ENCODE measurements around the gene DTNBP1. TPM values are rescaled to one million over a fixed set of nuclear protein-coding genes. Genes with fewer than 3 reads are reported as not detected.

The DTNBP1 gene
- total RNA-seq, 1 donor from 2014 or later = 18.2 TPM

- Histone ChIP-seq H3K27ac (no peak overlapping the region), H3K9me3 (no peaks in the 10 kb centered on the region), H3K27me3 (no peaks in the 10 kb centered on the region), H3K4me3 (no peak overlapping the region), H3K4me1 (peaks cover 16% of the 10 kb centered on the region), H3K36me3 (no peaks in the 10 kb centered on the region)
- TF ChIP-seq, protein P1, sequence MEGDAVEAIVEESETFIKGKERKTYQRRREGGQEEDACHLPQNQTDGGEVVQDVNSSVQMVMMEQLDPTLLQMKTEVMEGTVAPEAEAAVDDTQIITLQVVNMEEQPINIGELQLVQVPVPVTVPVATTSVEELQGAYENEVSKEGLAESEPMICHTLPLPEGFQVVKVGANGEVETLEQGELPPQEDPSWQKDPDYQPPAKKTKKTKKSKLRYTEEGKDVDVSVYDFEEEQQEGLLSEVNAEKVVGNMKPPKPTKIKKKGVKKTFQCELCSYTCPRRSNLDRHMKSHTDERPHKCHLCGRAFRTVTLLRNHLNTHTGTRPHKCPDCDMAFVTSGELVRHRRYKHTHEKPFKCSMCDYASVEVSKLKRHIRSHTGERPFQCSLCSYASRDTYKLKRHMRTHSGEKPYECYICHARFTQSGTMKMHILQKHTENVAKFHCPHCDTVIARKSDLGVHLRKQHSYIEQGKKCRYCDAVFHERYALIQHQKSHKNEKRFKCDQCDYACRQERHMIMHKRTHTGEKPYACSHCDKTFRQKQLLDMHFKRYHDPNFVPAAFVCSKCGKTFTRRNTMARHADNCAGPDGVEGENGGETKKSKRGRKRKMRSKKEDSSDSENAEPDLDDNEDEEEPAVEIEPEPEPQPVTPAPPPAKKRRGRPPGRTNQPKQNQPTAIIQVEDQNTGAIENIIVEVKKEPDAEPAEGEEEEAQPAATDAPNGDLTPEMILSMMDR (IDR thresholded peaks at IDR 0.05) = no peak
- no peak for TF ChIP-seq POLR2A (IDR thresholded peaks at IDR 0.05)
- no peak for TF ChIP-seq POLR2AphosphoS5 (IDR thresholded peaks at IDR 0.05; ENCODE audit: insufficient read depth in 1 of 2, low read depth in 1 of 2)
- intact Hi-C loops (cut with DNase I) = no loop called here
- DNase-seq (ENCODE audit: extremely low spot score in 2 of 2) = peak in 1 of 2 donors; percentile 6
These were observed 181.2 kb downstream of the DTNBP1 start for GRCh38 chr6:15481390-15482291.

DNA sequence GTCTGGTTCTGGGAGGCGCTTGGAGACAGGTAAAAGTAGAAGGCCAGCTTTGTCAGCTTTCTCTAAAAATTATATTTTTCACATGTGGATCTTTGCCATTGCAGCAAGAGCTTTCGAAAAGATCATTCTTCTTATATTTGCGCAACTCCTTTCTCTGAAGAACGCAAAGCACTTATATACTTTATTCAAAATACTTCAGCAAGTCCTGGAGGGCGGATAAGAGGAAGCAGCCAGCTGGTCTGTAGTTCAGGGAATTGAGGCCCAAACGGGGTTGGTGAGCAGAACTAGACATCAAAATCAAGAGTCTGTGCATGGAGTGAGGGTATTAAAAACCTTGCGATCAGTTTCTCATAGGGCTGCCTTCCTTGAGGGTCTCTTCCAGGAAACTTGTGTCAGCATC is 182.3 kb downstream of the DTNBP1 start:
- peak in 1 of 2 donors; percentile 44 for DNase-seq (ENCODE audit: extremely low spot score in 2 of 2)
- Histone ChIP-seq H3K9me3 (no peaks in the 10 kb centered on the region), H3K27ac (no peak overlapping the region), H3K36me3 (no peaks in the 10 kb centered on the region), H3K27me3 (no peaks in the 10 kb centered on the region), H3K4me3 (no peak overlapping the region), H3K4me1 (peaks cover 22% of the 10 kb centered on the region)
- TF ChIP-seq, protein P1 (IDR thresholded peaks at IDR 0.05) = no peak
- TF ChIP-seq POLR2A (IDR thresholded peaks at IDR 0.05) (no peak), POLR2AphosphoS5 (IDR thresholded peaks at IDR 0.05; ENCODE audit: insufficient read depth in 1 of 2, low read depth in 1 of 2) (no peak)
- intact Hi-C loops (cut with DNase I) = no loop called here

DNA sequence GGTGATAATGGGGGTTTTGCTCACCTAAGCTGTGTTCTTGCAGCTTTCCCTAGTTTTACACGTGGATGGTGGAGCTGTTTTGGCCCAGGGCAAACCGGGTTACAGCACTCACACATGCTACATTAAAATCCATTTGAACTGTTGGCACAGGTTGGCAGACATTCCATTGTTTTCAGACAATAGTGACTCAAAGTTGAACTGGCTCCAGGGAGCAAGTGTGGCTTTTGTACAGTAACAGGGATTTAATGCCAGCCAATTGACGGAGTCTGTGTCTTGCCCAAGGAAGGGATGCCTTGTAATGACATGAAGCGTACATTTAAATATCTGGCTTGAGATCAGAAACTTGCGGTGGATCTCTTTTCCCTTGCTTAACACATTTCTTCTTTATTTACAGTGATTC is 183.1 kb downstream of the DTNBP1 start:
- no peak overlapping the region for H3K4me3 ChIP-seq
- H3K4me1 ChIP-seq = peaks cover 22% of the 10 kb centered on the region
- H3K36me3 ChIP-seq = no peaks in the 10 kb centered on the region
- peak in 1 of 2 donors; percentile 25 for DNase-seq (ENCODE audit: extremely low spot score in 2 of 2)
- H3K9me3 ChIP-seq = no peaks in the 10 kb centered on the region
- peak in 1 of 2 donors; percentile 41 for TF ChIP-seq POLR2AphosphoS5 (IDR thresholded peaks at IDR 0.05; ENCODE audit: insufficient read depth in 1 of 2, low read depth in 1 of 2)
- TF ChIP-seq POLR2A (IDR thresholded peaks at IDR 0.05) = no peak
- H3K27me3 ChIP-seq = no peaks in the 10 kb centered on the region
- no peak overlapping the region for H3K27ac ChIP-seq
- intact Hi-C loops (cut with DNase I) = no loop called here

DNA sequence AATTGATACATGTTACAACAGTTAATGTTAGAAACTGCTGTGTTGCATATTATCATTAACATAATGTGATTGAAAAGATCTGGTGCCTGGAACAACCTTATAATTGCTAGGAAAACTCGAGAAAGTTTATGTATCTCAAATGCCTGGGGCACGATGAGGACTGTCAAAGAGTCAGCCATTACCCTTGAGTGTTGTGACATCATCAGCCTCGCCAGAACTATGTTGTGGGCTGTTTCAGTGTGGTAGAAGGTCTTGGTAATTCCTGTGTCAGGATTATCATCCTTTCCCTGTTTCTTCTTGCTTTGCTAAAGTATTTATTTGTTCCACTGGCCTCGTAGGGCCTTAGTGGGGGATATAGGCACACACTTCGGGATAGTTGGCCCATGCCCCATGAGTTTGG is 185.1 kb downstream of the DTNBP1 start:
- Histone ChIP-seq H3K9me3 (no peaks in the 10 kb centered on the region), H3K27ac (no peak overlapping the region), H3K36me3 (no peaks in the 10 kb centered on the region), H3K27me3 (no peaks in the 10 kb centered on the region), H3K4me1 (peaks cover 22% of the 10 kb centered on the region), H3K4me3 (no peak overlapping the region)
- intact Hi-C loops (cut with DNase I) = no loop called here
- DNase-seq (ENCODE audit: extremely low spot score in 2 of 2) = no peak
- TF ChIP-seq POLR2A (IDR thresholded peaks at IDR 0.05) = no peak
- TF ChIP-seq POLR2AphosphoS5 (IDR thresholded peaks at IDR 0.05; ENCODE audit: insufficient read depth in 1 of 2, low read depth in 1 of 2) = no peak
- TF ChIP-seq, protein P1 (IDR thresholded peaks at IDR 0.05) = no peak

GRCh38 chr6:15476631-15477380 is 186.0 kb downstream of the DTNBP1 start:
- peak in 1 of 2 donors; percentile 69 for DNase-seq (ENCODE audit: extremely low spot score in 2 of 2)
- intact Hi-C loops (cut with DNase I) = no loop called here
- no peak for TF ChIP-seq POLR2A (IDR thresholded peaks at IDR 0.05)
- TF ChIP-seq, protein P1 (IDR thresholded peaks at IDR 0.05) = no peak
- no peak for TF ChIP-seq POLR2AphosphoS5 (IDR thresholded peaks at IDR 0.05; ENCODE audit: insufficient read depth in 1 of 2, low read depth in 1 of 2)
- Histone ChIP-seq H3K4me1 (peaks cover 22% of the 10 kb centered on the region), H3K4me3 (no peak overlapping the region), H3K36me3 (no peaks in the 10 kb centered on the region), H3K27ac (no peak overlapping the region), H3K27me3 (no peaks in the 10 kb centered on the region), H3K9me3 (no peaks in the 10 kb centered on the region)

Data from vagina (tissue), 2 donors.